Ascending aorta (tissue), 2 donors: Measurements from ENCODE around the gene SELENON. TPM values are rescaled to one million over a fixed set of nuclear protein-coding genes. Genes with fewer than 3 reads are reported as not detected.

Experiments used
- DNase-seq, 2 donors: peaks; one replicate each; pipeline ENCODE4 v3.0.0-alpha.2; 2019; ENCODE audit warnings: low spot score in 2 of 2
- H3K27ac ChIP-seq, 2 donors: fragments of 200-600 bp; sonication (generic); one replicate each; pipeline ENCODE4 v1.5.1; 2016 to 2017; ENCODE audit warnings: mild to moderate bottlenecking in 1 of 2
- H3K27me3 ChIP-seq: fragments of 200-600 bp; sonication (generic); one replicate; pipeline ENCODE4 v1.5.1; 2017
- H3K36me3 ChIP-seq, 2 donors: fragments of 200-600 bp; sonication (generic); one replicate each; pipeline ENCODE4 v1.5.1; 2016
- H3K4me1 ChIP-seq, 2 donors: fragments of 200-600 bp; sonication (generic); one replicate each; pipeline ENCODE4 v1.5.1; 2016 to 2017; ENCODE audit warnings: mild to moderate bottlenecking in 1 of 2
- H3K4me3 ChIP-seq, 2 donors: fragments of 200-600 bp; sonication (generic); one replicate each; pipeline ENCODE4 v1.5.1; 2016 to 2017; ENCODE audit warnings: mild to moderate bottlenecking in 1 of 2
- H3K9me3 ChIP-seq, 2 donors: fragments of 200-600 bp; sonication (generic); one replicate each; pipeline ENCODE4 v1.5.1; 2016
- CTCF ChIP-seq, 3 experiments: fragments of 200-600 bp in 2 of 3; fragments of 450-650 bp in 1 of 3; sonication (generic) in 2 of 3; IDR thresholded peaks; one replicate each; pipeline ENCODE4 v1.5.1; 2016 to 2019; ENCODE audit warnings: antibody characterized with exemption in 3 of 3, mild to moderate bottlenecking in 1 of 3, moderate library complexity in 1 of 3
- intact Hi-C: fragments of 100-400 bp; cut with DNase I; formaldehyde crosslinking; loops from one replicate; pipeline ENCODE4 v1.15.1; 2023
- total RNA-seq: library from RNA; depleted of rRNA; stranded (reverse); fragments of >200 nt; gene quantifications from one replicate; pipeline ENCODE4 v1.1.0, GENCODE V29; 2016

Gene SELENON
- total RNA-seq, 1 donor from 2014 or later, result 208 TPM

GRCh38 chr1:25803368-25803767, 3.4 kb downstream of the SELENON start:
- Histone ChIP-seq H3K27ac (peak overlapping the region in 1 of 2 donors; percentile 92), H3K9me3 (no peaks in the 10 kb centered on the region), H3K27me3 (no peaks in the 10 kb centered on the region), H3K4me1 (peaks cover 15 to 44% of the 10 kb centered on the region in 2 donors), H3K4me3 (no peak overlapping the region), H3K36me3 (peaks cover 7 to 14% of the 10 kb centered on the region in 2 donors)
- no peak for TF ChIP-seq CTCF (IDR thresholded peaks at IDR 0.05)
- no peak for DNase-seq
- intact Hi-C loops, result no loop called here

- no peaks in the 10 kb centered on the region for H3K27me3 ChIP-seq
- no peak overlapping the region for H3K4me3 ChIP-seq
- H3K9me3 ChIP-seq, result no peaks in the 10 kb centered on the region
- H3K36me3 ChIP-seq, result peaks cover 17 to 25% of the 10 kb centered on the region in 2 donors
- intact Hi-C loops, result no loop called here
- peak overlapping the region; percentile 73 to 92 for H3K27ac ChIP-seq
- no peak for DNase-seq
- TF ChIP-seq CTCF (IDR thresholded peaks at IDR 0.05), result no peak
- H3K4me1 ChIP-seq, result peaks cover 15 to 41% of the 10 kb centered on the region in 2 donors
Measured at GRCh38 chr1:25804244-25804963, 4.4 kb downstream of the SELENON start.

- Histone ChIP-seq H3K4me1 (peaks cover 15 to 38% of the 10 kb centered on the region in 2 donors), H3K27ac (peak overlapping the region; percentile 73 to 92), H3K4me3 (no peak overlapping the region), H3K36me3 (peaks cover 25 to 33% of the 10 kb centered on the region in 2 donors), H3K27me3 (no peaks in the 10 kb centered on the region), H3K9me3 (no peaks in the 10 kb centered on the region)
- TF ChIP-seq CTCF (IDR thresholded peaks at IDR 0.05), result no peak
- intact Hi-C loops, result loop anchor here (5.0 kb wide), 1 partner anchor 263 kb away; the partner anchor contains the start of gene LDLRAP1
- DNase-seq, result no peak
Measured at GRCh38 chr1:25804964-25805862, 5.2 kb downstream of the SELENON start.

- no peak for TF ChIP-seq CTCF (IDR thresholded peaks at IDR 0.05)
Measured at GRCh38 chr1:25805863-25806225, 5.9 kb downstream of the SELENON start.

GRCh38 chr1:25806418-25806817, 6.4 kb downstream of the SELENON start:
- peaks cover 15 to 38% of the 10 kb centered on the region in 2 donors for H3K4me1 ChIP-seq
- H3K27me3 ChIP-seq, result no peaks in the 10 kb centered on the region
- no peak for TF ChIP-seq CTCF (IDR thresholded peaks at IDR 0.05)
- no peaks in the 10 kb centered on the region for H3K9me3 ChIP-seq
- peak overlapping the region; percentile 73 to 92 for H3K27ac ChIP-seq
- H3K36me3 ChIP-seq, result peaks cover 28 to 39% of the 10 kb centered on the region in 2 donors
- no peak overlapping the region for H3K4me3 ChIP-seq
- intact Hi-C loops, result loop anchor here (5.0 kb wide), 1 partner anchor 264 kb away; the partner anchor contains the start of gene LDLRAP1
- peak; percentile 44 to 84 for DNase-seq

More at GRCh38 chr1:25805863-25806225, 5.9 kb downstream of the SELENON start:
- Histone ChIP-seq H3K4me1 (peaks cover 15 to 40% of the 10 kb centered on the region in 2 donors), H3K4me3 (peak overlapping the region in 1 of 2 donors; percentile 21), H3K36me3 (peaks cover 26 to 37% of the 10 kb centered on the region in 2 donors), H3K9me3 (no peaks in the 10 kb centered on the region), H3K27me3 (no peaks in the 10 kb centered on the region), H3K27ac (peak overlapping the region; percentile 73 to 92)
- intact Hi-C loops, result loop anchor here (5.0 kb wide), 1 partner anchor 264 kb away; the partner anchor contains the start of gene LDLRAP1
- peak; percentile 60 to 84 for DNase-seq
